Stimulated activated CD4-positive, alpha-beta T cell treated with anti-CD3 and anti-CD28 coated beads, TNF-alpha, amount 100 ng/mL, for 4 hours (primary cell): Measurements from ENCODE around the gene FGD2.
"Not testable (repeated sequence)": the region's sequence is repeated elsewhere in the genome, so short reads cannot be mapped to it uniquely, and the experiment has no call there.

ENCODE experiments used
- DNase-seq, 3 experiments: peaks; one replicate each; pipeline ENCODE4 v3.0.0-alpha.2; 2020; ENCODE audit warnings: low read depth in 3 of 3

FGD2 gene

GRCh38 chr6:36989264-36989663, 16.2 kb upstream of the FGD2 start:
- no peak for DNase-seq

GRCh38 chr6:36990401-36990800, 15.1 kb upstream of the FGD2 start:
- DNase-seq = not testable (repeated sequence)

- no peak for DNase-seq
Observed at GRCh38 chr6:36997811-36998722, 7.4 kb upstream of the FGD2 start.

DNA sequence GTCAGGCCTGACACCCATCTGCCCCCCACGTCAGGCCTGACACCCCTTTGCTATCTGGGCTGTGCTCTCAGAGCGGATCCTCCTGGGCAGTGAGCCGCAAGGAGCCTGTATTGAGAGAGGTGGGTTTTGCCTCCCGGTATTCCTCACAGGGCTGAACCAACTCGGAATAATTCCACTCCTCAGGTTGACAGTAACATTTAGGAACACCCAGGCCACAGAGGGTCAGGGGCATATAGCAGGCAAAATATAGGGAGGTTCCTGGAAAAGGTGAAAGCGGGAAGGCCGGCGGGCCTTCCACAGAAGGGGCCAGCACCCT, 6.8 kb upstream of the FGD2 start:
- no peak for DNase-seq

DNA sequence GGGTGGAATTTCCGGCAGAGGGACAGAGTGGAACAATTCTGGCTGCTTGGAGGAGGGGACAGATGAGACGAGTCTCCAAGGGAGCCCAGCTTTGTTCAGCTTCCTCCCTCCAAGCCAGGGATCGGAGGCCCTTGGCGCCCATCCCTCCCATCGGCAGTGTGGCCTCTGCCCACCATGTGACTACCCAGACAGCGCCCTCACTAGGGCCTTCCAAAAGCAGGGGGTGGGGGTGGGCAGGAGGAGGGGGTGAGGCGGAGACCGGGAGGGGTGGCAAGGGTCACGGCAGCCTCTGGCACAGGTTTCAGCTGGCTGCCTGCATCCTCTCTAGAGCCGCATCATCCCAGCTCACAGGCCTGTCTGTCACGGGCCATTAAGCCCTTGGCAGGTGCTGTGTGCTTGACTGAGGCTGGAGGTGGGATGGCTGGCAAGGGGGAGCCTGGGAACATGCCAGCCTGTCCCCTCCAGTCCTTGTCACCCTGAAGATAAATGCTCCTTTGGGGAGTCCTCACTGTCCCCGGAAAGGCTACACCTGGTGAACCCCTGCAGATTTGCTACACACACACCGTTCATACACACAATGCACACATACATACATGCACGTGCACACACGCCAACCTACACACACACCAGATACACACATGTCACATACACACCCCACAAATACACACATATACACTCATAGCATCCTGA, 6.2 kb upstream of the FGD2 start:
- DNase-seq = no peak

DNA sequence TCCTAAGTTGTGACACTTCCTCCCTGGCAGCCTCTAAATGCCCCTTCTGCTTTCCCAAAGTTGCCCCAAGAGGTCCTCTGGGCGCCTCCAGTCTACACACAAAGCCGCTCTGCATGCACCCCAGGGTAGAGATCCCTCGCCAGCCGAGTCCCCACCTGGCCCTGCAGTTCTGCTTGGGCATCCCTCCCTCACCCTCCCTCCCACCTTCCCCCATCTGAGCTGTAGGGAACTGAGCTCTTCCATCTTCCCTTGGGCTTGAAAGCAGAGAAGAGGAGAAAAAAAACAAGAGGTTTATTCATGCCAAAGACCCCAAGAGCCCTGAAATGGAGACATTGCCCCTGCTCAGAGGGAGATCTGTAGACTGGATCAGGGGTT, 5.7 kb upstream of the FGD2 start:
- no peak for DNase-seq

GRCh38 chr6:37004044-37004980, 1.1 kb upstream of the FGD2 start:
- no peak for DNase-seq

GRCh38 chr6:37005827-37006567, 542 bp downstream of the FGD2 start:
- DNase-seq = no peak

- no peak for DNase-seq
Observed at GRCh38 chr6:37006793-37007339, 1.4 kb downstream of the FGD2 start.

- no peak for DNase-seq
Observed at GRCh38 chr6:37007340-37008043, 2.0 kb downstream of the FGD2 start.

DNA sequence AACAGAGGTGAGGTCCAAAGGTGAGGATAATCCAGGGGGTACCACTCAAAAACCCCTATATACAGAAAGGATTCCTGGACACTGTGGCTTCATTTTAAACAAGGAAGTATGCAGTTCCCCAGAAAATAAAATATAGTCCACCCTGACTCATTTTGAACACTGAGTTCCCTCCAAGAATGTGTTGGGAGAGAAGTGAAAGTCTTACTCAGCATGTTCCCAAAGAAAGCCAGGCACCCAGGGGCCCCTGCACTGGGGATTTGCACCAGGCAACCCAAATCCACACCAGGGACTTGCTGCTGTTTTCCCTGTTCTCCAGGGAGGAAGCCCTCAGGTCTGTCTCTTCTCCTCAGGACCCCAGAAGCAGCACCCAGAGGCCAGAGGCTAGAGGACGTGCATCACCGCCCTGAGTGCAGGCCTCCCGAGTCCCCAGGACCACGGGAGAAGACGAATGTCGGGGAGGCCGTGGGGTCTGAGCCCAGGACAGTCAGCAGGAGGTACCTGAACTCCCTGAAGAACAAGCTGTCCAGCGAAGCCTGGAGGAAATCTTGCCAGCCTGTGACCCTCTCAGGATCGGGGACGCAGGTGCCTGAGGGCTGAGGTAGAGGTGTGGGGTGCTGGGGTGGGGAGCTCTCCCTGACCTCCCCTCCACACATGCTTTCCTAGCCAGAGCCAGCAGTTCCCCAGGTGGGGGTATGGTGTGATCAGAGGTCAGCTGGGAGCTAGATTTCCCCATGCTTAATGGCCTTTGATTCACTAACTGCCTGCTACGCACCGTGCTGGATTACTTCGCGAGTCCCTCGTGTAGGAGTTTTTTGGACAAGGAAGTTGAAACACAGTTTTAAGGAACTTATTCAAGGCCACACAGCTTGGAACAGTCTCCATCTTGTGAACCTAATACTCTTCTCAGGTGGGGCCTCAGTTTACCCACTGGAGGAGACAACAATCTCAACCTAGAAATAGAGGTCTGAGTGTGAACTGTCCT, 3.3 kb downstream of the FGD2 start:
- DNase-seq = no peak

DNA sequence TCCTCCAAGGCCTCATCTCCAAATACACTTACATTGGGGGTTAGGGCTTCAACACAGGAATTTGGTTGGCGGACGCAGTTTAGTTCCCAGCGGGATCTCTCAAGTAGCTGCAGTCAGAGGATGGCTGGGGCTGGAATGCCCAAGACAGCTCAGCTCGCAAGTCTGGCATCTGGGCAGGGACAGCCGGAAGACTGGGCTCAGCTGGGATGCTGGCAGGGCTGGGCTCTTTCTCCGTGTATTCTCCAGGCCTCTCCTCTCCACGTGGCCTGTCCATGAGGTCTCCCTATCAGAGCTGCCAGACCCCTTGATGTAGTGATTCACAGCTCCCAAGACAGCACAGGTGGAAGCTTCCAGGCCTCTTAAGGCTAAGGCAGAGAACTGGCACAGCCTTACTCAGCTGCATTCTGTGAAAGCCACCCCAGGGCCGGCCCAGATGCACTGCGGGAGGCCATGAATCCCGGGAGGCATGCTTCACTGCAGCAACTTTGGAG, 5.0 kb downstream of the FGD2 start:
- no peak for DNase-seq

- DNase-seq = no peak
Observed at GRCh38 chr6:37011656-37012378, 6.4 kb downstream of the FGD2 start.

GRCh38 chr6:37013516-37014491, 8.3 kb downstream of the FGD2 start:
- DNase-seq = no peak

GRCh38 chr6:37014667-37015066, 9.2 kb downstream of the FGD2 start:
- DNase-seq = no peak

DNA sequence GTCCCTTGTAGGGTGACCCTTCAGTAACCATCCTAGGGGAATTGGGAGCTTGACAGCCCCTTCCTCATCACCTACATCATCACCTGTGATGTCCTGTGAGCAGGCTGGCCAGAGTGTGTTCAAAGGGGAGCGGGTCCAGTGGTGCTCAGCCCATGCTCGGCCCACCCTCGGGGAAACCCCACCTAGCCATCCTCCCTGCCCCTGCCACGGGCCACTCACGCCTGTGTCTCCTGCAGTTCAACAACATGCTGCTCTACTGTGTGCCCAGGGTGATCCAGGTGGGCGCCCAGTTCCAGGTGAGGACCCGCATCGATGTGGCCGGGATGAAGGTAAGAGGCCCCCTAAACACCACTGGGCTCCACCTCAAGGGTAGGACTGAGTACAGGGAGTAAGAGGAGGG, 10.1 kb downstream of the FGD2 start:
- no peak for DNase-seq

DNA sequence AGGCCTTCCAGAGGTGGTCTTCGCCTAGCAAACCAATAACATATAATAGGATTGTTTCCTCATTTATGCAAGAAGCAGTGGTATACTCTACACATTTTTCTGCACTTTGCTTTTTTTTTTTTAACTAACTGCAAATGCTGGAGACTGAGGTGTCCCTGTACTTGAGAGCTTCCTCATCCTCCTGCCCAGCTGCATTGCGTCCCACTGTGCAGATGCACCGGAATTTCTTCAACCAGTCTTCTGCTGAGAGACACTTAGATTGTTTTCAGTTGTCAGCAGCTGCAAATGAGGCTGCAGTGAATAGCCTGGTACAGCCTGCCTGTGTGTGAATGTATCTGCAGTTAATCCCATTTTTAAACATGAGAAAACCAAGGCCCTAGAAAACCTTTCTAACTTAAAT, 11.5 kb downstream of the FGD2 start:
- DNase-seq = no peak
